Fibroblast of lung (primary cell): ENCODE results near the gene SMIM38.

Experiments
- CTCF ChIP-seq, 2 donors: IDR thresholded peaks in 1 of 2; conservative IDR thresholded peaks in 1 of 2; 1 replicate in 1 of 2; 2 replicates in 1 of 2; pipeline ENCODE4 v1.5.1; 2011 to 2012; ENCODE audit warnings: low read length in 2 of 2, control low read depth in 1 of 2, inconsistent platforms in 1 of 2, low read depth in 1 of 2, mild to moderate bottlenecking in 1 of 2
- EZH2 ChIP-seq: IDR thresholded peaks from 2 replicates; pipeline ENCODE4 v1.5.1; 2012; ENCODE audit warnings: low read length, control low read depth, mild to moderate bottlenecking; ENCODE audit errors: missing control alignments

- TF ChIP-seq CTCF (conservative IDR thresholded peaks at IDR 0.05 in 1 of 2, IDR thresholded peaks at IDR 0.05 in 1 of 2; ENCODE audit: low read depth in 1 of 2, low read length in 2 of 2) (no peak), EZH2 (no peak)
Observed at GRCh38 chr11:69136471-69136870, 19.3 kb upstream of the SMIM38 start.
